ENCODE measurements around the gene GBP5.

GBP5 gene

DNA sequence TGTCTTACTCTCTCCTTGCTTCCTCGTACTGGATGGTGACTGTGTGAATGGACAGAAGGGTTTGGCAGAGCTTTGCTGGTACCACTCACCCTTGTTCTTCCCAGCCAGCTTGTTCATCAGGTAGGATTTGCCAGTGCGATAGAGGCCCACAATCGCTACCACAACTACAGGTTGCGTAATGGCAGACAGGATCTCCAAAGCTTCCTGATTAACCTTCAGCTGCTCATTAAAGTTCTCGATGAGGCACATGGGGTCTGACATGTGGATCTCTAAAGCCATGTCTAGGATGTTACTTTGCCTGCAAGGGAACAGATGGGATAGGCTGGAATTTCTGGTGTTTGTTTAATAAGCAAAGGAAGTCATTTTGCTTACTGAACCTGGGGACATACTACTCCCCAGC is 3.4 kb downstream of the GBP5 start:
- DNase-seq (ENCODE audit: extremely low read depth, insufficient read length) = no peak
- no peak for TF ChIP-seq CTCF (IDR thresholded peaks at IDR 0.05; ENCODE audit: insufficient read depth, low read length, poor library complexity, severe bottlenecking)
- H3K27me3 ChIP-seq (replicated peaks; ENCODE audit: control insufficient read depth, insufficient read depth, low read length) = no peaks in the 10 kb centered on the region
- no peaks in the 10 kb centered on the region for H3K36me3 ChIP-seq (ENCODE audit: control insufficient read depth, insufficient read depth, low read length)
- no peak overlapping the region for H3K4me3 ChIP-seq (replicated peaks; ENCODE audit: low read depth, low read length)

- no peak for TF ChIP-seq CTCF (IDR thresholded peaks at IDR 0.05; ENCODE audit: insufficient read depth, low read length, poor library complexity, severe bottlenecking)
- Histone ChIP-seq H3K4me3 (replicated peaks; ENCODE audit: low read depth, low read length) (no peak overlapping the region), H3K27me3 (replicated peaks; ENCODE audit: control insufficient read depth, insufficient read depth, low read length) (no peaks in the 10 kb centered on the region), H3K36me3 (ENCODE audit: control insufficient read depth, insufficient read depth, low read length) (no peaks in the 10 kb centered on the region)
- DNase-seq (ENCODE audit: extremely low read depth, insufficient read length) = no peak
These were observed 10.0 kb downstream of the GBP5 start for GRCh38 chr1:89262643-89263042.

GRCh38 chr1:89261926-89262515 is 10.6 kb downstream of the GBP5 start:
- no peaks in the 10 kb centered on the region for H3K36me3 ChIP-seq (ENCODE audit: control insufficient read depth, insufficient read depth, low read length)
- H3K27me3 ChIP-seq (replicated peaks; ENCODE audit: control insufficient read depth, insufficient read depth, low read length) = no peaks in the 10 kb centered on the region
- no peak overlapping the region for H3K4me3 ChIP-seq (replicated peaks; ENCODE audit: low read depth, low read length)
- no peak for TF ChIP-seq CTCF (IDR thresholded peaks at IDR 0.05; ENCODE audit: insufficient read depth, low read length, poor library complexity, severe bottlenecking)
- DNase-seq (ENCODE audit: extremely low read depth, insufficient read length) = no peak

DNA sequence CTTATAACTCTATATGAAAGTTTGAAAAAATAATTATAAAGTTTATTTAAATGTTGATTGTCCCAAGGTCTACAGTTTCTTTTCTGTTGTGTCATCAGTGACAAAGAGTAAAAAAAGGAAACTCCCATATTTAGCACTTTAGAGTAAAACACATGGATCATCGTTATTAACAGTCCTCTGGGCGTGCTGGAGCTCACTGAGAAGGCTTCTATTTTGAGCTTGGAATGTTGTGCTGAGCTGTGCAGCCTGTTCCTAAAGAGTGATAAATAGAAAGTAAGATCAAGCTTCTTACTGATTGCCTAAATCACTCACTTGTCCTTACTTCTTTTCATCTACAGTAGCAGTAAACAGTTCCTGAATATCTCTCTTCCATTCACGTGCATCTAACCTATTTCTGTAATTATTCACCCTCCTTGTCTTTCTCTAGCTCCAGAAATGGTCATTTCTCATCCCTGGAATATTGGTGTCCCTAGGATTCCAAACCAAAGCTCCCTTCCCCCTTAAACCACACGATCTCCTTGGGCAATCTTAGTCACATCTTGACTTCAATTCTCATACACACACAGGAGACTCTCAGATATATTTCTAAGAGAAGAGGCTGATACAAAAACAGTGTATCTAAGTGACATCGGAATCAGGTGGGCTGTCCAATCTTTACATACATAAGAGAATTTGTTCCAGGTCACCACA is 11.9 kb downstream of the GBP5 start:
- no peak for DNase-seq (ENCODE audit: extremely low read depth, insufficient read length)
- no peaks in the 10 kb centered on the region for H3K36me3 ChIP-seq (ENCODE audit: control insufficient read depth, insufficient read depth, low read length)
- H3K27me3 ChIP-seq (replicated peaks; ENCODE audit: control insufficient read depth, insufficient read depth, low read length) = no peaks in the 10 kb centered on the region
- TF ChIP-seq CTCF (IDR thresholded peaks at IDR 0.05; ENCODE audit: insufficient read depth, low read length, poor library complexity, severe bottlenecking) = no peak
- H3K4me3 ChIP-seq (replicated peaks; ENCODE audit: low read depth, low read length) = no peak overlapping the region

GRCh38 chr1:89260042-89260441 is 12.6 kb downstream of the GBP5 start:
- Histone ChIP-seq H3K27me3 (replicated peaks; ENCODE audit: control insufficient read depth, insufficient read depth, low read length) (no peaks in the 10 kb centered on the region), H3K4me3 (replicated peaks; ENCODE audit: low read depth, low read length) (no peak overlapping the region), H3K36me3 (ENCODE audit: control insufficient read depth, insufficient read depth, low read length) (no peaks in the 10 kb centered on the region)
- TF ChIP-seq CTCF (IDR thresholded peaks at IDR 0.05; ENCODE audit: insufficient read depth, low read length, poor library complexity, severe bottlenecking) = no peak
- no peak for DNase-seq (ENCODE audit: extremely low read depth, insufficient read length)
